K562 (cell line): Measurements from ENCODE around the gene PRLHR. TPM values are rescaled to one million over a fixed set of nuclear protein-coding genes. Genes with fewer than 3 reads are reported as not detected.

Experiments
- ATAC-seq: fragments of 200-7000 bp; cut with Tn5 transposase; 3 replicates; pipeline ENCODE4 v1.9.1; 2020; ENCODE audit warnings: moderate library complexity
- BruUV-seq: library from RNA; stranded (reverse); fragments of 400-500 nt; replicated peaks from 2 replicates; lab custom pipeline; 2021; lab: Mats Ljungman, UMichigan
- CTCF ChIA-PET: fragments of 300-600 bp; formaldehyde crosslinking; extraction: SDS; loops from one replicate; lab custom pipeline; 2021; ENCODE audit warnings: low intra/inter-chr PET ratio; lab: Yijun Ruan, JAX
- POLR2A ChIA-PET: fragments of 300-600, 350-650 bp; sonication (Branson Sonifier 250); formaldehyde crosslinking; extraction: SDS; loops from one replicate; lab custom pipeline; 2021; ENCODE audit warnings: antibody characterized with exemption, inconsistent platforms; lab: Yijun Ruan, JAX
- DNase-seq, 4 experiments: peaks; one replicate each; pipeline versions ENCODE4 v3.0.0 to v3.0.0-alpha.2; 2011 to 2018; ENCODE audit warnings: low spot score in 3 of 4, mixed read lengths in 3 of 4; ENCODE audit errors: extremely low read depth in 1 of 4
- FAIRE-seq: peaks from 2 replicates; lab custom pipeline; 2011; peaks lifted over from hg19 to GRCh38; lab: Jason Lieb, UNC
- H2AFZ ChIP-seq: 2 replicates; pipeline ENCODE4 v1.6.0; 2011; ENCODE audit warnings: low read depth, low read length, control low read depth, inconsistent platforms
- H3K27ac ChIP-seq: fragments of 200-600 bp; 3 replicates; pipeline ENCODE4 v1.8.0; 2011; ENCODE audit warnings: low read depth, mild to moderate bottlenecking, control low read depth, inconsistent platforms, low read length, moderate library complexity, mixed read lengths; ENCODE audit errors: extremely low read depth
- H3K27me3 ChIP-seq, 2 experiments: fragments of 300-600 bp in 1 of 2; 2 replicates in 1 of 2; 3 replicates in 1 of 2; pipeline versions ENCODE4 v1.6.0 to v1.8.0; 2011; ENCODE audit warnings: inconsistent platforms in 2 of 2, low read length in 2 of 2, mild to moderate bottlenecking in 1 of 2, mixed read lengths in 1 of 2, moderate library complexity in 1 of 2; ENCODE audit not compliant: control insufficient read depth in 2 of 2, insufficient read depth in 2 of 2
- H3K36me3 ChIP-seq: fragments of 300-600 bp; 3 replicates; pipeline ENCODE4 v1.8.0; 2011; ENCODE audit warnings: mild to moderate bottlenecking, low read length, inconsistent platforms; ENCODE audit not compliant: control insufficient read depth, insufficient read depth
- H3K4me1 ChIP-seq, 2 experiments: fragments of 200-600 bp in 1 of 2; replicated peaks in 1 of 2; 2 replicates in 1 of 2; 3 replicates in 1 of 2; pipeline versions ENCODE4 v1.5.1 to v1.8.0; 2011; ENCODE audit warnings: inconsistent platforms in 2 of 2, low read length in 2 of 2, mild to moderate bottlenecking in 1 of 2, mixed read lengths in 1 of 2, moderate library complexity in 1 of 2; ENCODE audit not compliant: control insufficient read depth in 2 of 2, insufficient read depth in 2 of 2
- H3K4me2 ChIP-seq: 2 replicates; pipeline ENCODE4 v1.6.1; 2011; ENCODE audit warnings: low read length, control low read depth, inconsistent platforms, mixed read lengths; ENCODE audit not compliant: insufficient read depth
- H3K4me3 ChIP-seq: fragments of 200-600 bp; sonication (generic), shearing (Covaris generic); 2 replicates; pipeline ENCODE4 v1.5.1; 2016; ENCODE audit warnings: control low read depth, inconsistent platforms
- H3K79me2 ChIP-seq: fragments of 200-600 bp; 3 replicates; pipeline ENCODE4 v1.8.0; 2011; ENCODE audit warnings: low read length, inconsistent platforms; ENCODE audit not compliant: control insufficient read depth, insufficient read depth
- H3K9ac ChIP-seq, 2 experiments: 2 replicates each; pipeline versions ENCODE4 v1.6.0 to v1.6.1; 2011; ENCODE audit warnings: low read depth in 2 of 2, low read length in 2 of 2, control low read depth in 1 of 2, inconsistent platforms in 1 of 2, mild to moderate bottlenecking in 1 of 2, mixed read lengths in 1 of 2; ENCODE audit not compliant: insufficient read depth in 1 of 2
- H3K9me1 ChIP-seq: one replicate; pipeline ENCODE4 v1.6.0; 2011; ENCODE audit warnings: inconsistent platforms, mild to moderate bottlenecking, low read length, moderate library complexity; ENCODE audit not compliant: control insufficient read depth, insufficient read depth
- H3K9me3 ChIP-seq: replicated peaks from 2 replicates; pipeline ENCODE4 v1.5.1; 2011; ENCODE audit warnings: low read depth, low read length, inconsistent platforms; ENCODE audit not compliant: control insufficient read depth, insufficient read depth
- H4K20me1 ChIP-seq: replicated peaks from 2 replicates; pipeline ENCODE4 v1.6.1; 2011; ENCODE audit warnings: low read length, inconsistent platforms, mixed read lengths; ENCODE audit not compliant: control insufficient read depth, insufficient read depth
- ATF4 ChIP-seq: fragments of 450-650 bp; formaldehyde crosslinking; IDR thresholded peaks from 2 replicates; pipeline ENCODE4 v1.4.0; 2022; ENCODE audit warnings: mild to moderate bottlenecking, moderate library complexity
- CBX8 ChIP-seq: fragments of 200-600 bp; sonication (generic); IDR thresholded peaks from 2 replicates; pipeline ENCODE4 v1.6.1; 2012; ENCODE audit warnings: borderline replicate concordance, mixed run types, low read depth, mild to moderate bottlenecking, moderate library complexity, mixed read lengths, low read length, control low read depth, inconsistent platforms; ENCODE audit not compliant: poor library complexity, severe bottlenecking; ENCODE audit errors: extremely low read depth
- KDM2B ChIP-seq: fragments of 250-450 bp; sonication (Bioruptor Pico); IDR thresholded peaks from 2 replicates; pipeline ENCODE4 v1.8.0; 2021; ENCODE audit warnings: mild to moderate bottlenecking, moderate library complexity
- POLR3A ChIP-seq: IDR thresholded peaks from 2 replicates; pipeline ENCODE4 v1.6.1; 2011; ENCODE audit warnings: borderline replicate concordance, mild to moderate bottlenecking, moderate library complexity; ENCODE audit not compliant: insufficient read length, insufficient read depth; ENCODE audit errors: extremely low read depth
- PTBP1 ChIP-seq: fragments of 200-400 bp; formaldehyde crosslinking; IDR thresholded peaks from 2 replicates; pipeline ENCODE4 v1.6.1; 2017; ENCODE audit warnings: low read depth, low read length
- SAFB2 ChIP-seq: fragments of 200-400 bp; formaldehyde crosslinking; IDR thresholded peaks from 2 replicates; pipeline ENCODE4 v1.6.1; 2018; ENCODE audit warnings: borderline replicate concordance, low read length, low read depth, moderate library complexity; ENCODE audit not compliant: severe bottlenecking
- THRB ChIP-seq: fragments of 450-650 bp; formaldehyde crosslinking; conservative IDR thresholded peaks from 2 replicates; pipeline ENCODE4 v1.4.0; 2022; ENCODE audit warnings: mild to moderate bottlenecking, missing genetic modification characterization
- ZNF551 ChIP-seq: fragments of 250-450 bp; sonication (Bioruptor Pico); IDR thresholded peaks from 2 replicates; pipeline ENCODE4 v1.5.0; 2021; ENCODE audit warnings: mild to moderate bottlenecking, moderate library complexity
- WGBS: fragments of 100-300 bp; shearing (Covaris generic); methylation state at CpG from one replicate; pipeline ENCODE4 v1.1.6; 2016; ENCODE audit warnings: low coverage, mixed read lengths; ENCODE audit not compliant: insufficient coverage; ENCODE audit errors: missing lambda C conversion rate; 5-methylcytosine and 5-hydroxymethylcytosine counted together
- in situ Hi-C: fragments of 300-500 bp; cut with MboI; formaldehyde crosslinking; loops from 4 replicates; pipeline ENCODE4 v1.15.0; 2018; ENCODE audit warnings: inconsistent platforms, mixed read lengths
- intact Hi-C: fragments of 100-400 bp; cut with micrococcal nuclease; formaldehyde crosslinking; loops from 2 replicates; pipeline ENCODE4 v1.14.2; 2022
- polyA plus RNA-seq, 8 experiments: library from polyadenylated mRNA; depleted of rRNA in 4 of 8; stranded (reverse) in 5 of 8; unstranded in 3 of 8; fragments of >200 nt; fragmentation: Nextera tagmentation in 2 of 8; fragmentation: Illumina TruSeq in 1 of 8; extraction: Ambion mirVana in 2 of 8; extraction: Trizol in 1 of 8; gene quantifications; 2 replicates each; pipeline versions ENCODE4 v1.2.1 to v1.2.3, GENCODE V29; 2011 to 2014; ENCODE audit warnings: inconsistent platforms in 1 of 8, missing spikeins in 1 of 8
- total RNA-seq, 7 experiments: library from RNA; depleted of rRNA in 6 of 7; stranded (reverse); fragments of >200 nt in 6 of 7; fragmentation: Illumina TruSeq in 2 of 7; extraction: Trizol in 2 of 7; gene quantifications; 2 replicates each; pipeline versions ENCODE4 v1.2.1 to v1.2.3, GENCODE V29; 2011 to 2021; ENCODE audit warnings: low replicate concordance in 1 of 7

The PRLHR gene
- total and polyA plus RNA-seq, 9 of the 15 experiments (the other 6 are each of a cell fraction or from before 2014, with no cell fraction given), result not detected

GRCh38 chr10:118607768-118608354, 12.4 kb upstream of the PRLHR start:
- no peak overlapping the region for H3K9ac ChIP-seq
- intact Hi-C loops (no loop called here), in situ Hi-C loops (no loop called here)
- no peak overlapping the region for H3K27ac ChIP-seq
- no peak for ATAC-seq
- TF ChIP-seq ATF4 (no peak), POLR3A (no peak), CBX8 (no peak), ZNF551 (CRISPR knock-in tag) (no peak), THRB (CRISPR knock-in tag) (no peak), PTBP1 (no peak), SAFB2 (no peak), KDM2B (CRISPR knock-in tag) (no peak)
- H3K4me1 ChIP-seq, result no peaks in the 10 kb centered on the region
- no peaks in the 10 kb centered on the region for H3K9me1 ChIP-seq
- DNase-seq, result no peak
- H3K79me2 ChIP-seq, result no peaks in the 10 kb centered on the region
- H3K27me3 ChIP-seq, result peaks cover 0 to 5% of the 10 kb centered on the region in 2 experiments; a peak in 1 of 5 replicates
- CTCF ChIA-PET, result no interaction called here
- H3K9me3 ChIP-seq, result no peaks in the 10 kb centered on the region
- no peaks in the 10 kb centered on the region for H4K20me1 ChIP-seq
- H3K4me2 ChIP-seq, result no peak overlapping the region
- no peak for FAIRE-seq
- no TSS peak for BruUV-seq
- no peak overlapping the region for H2AFZ ChIP-seq
- H3K36me3 ChIP-seq, result no peaks in the 10 kb centered on the region
- WGBS, result 0% methylated on average over 3 of the region's 4 CpGs
- H3K4me3 ChIP-seq, result no peak overlapping the region
- POLR2A ChIA-PET, result no interaction called here
